RWPE1 (cell line): ENCODE measurements around the gene OBP2B.
"Not testable (repeated sequence)": the region's sequence is repeated elsewhere in the genome, so short reads cannot be mapped to it uniquely, and the experiment has no call there.

Experiments
- CTCF ChIA-PET: fragments of 350-600 bp; sonication (Branson Sonifier 250); formaldehyde crosslinking; extraction: SDS; loops from one replicate; lab custom pipeline; 2021; lab: Yijun Ruan, JAX
- POLR2A ChIA-PET: fragments of 400-600 bp; formaldehyde crosslinking; extraction: SDS; loops from one replicate; lab custom pipeline; 2020; ENCODE audit warnings: antibody characterized with exemption; ENCODE audit not compliant: low non-redundant PET; lab: Yijun Ruan, JAX
- DNase-seq: peaks from one replicate; pipeline ENCODE4 v3.0.0; 2012; ENCODE audit warnings: low spot score
- H3K27ac ChIP-seq: fragments of 450-650 bp; 2 replicates; pipeline ENCODE4 v1.5.1; 2017
- CTCF ChIP-seq: fragments of 450-650 bp; conservative IDR thresholded peaks from 2 replicates; pipeline ENCODE4 v1.5.1; 2017; ENCODE audit warnings: low read depth, mild to moderate bottlenecking

Gene OBP2B

GRCh38 chr9:133205996-133206931, 2.8 kb downstream of the OBP2B start:
- no peak for DNase-seq
- POLR2A ChIA-PET = no interaction called here
- no peak overlapping the region for H3K27ac ChIP-seq
- no peak for TF ChIP-seq CTCF
- CTCF ChIA-PET = no interaction called here

GRCh38 chr9:133205481-133205887, 3.6 kb downstream of the OBP2B start:
- DNase-seq, POLR2A ChIA-PET, H3K27ac ChIP-seq, CTCF ChIA-PET: not testable (repeated sequence)

- no peak overlapping the region for H3K27ac ChIP-seq
- POLR2A ChIA-PET = no interaction called here
- DNase-seq = no peak
- TF ChIP-seq CTCF = no peak
- CTCF ChIA-PET = no interaction called here
Measured at GRCh38 chr9:133204993-133205336, 4.1 kb downstream of the OBP2B start.

DNA sequence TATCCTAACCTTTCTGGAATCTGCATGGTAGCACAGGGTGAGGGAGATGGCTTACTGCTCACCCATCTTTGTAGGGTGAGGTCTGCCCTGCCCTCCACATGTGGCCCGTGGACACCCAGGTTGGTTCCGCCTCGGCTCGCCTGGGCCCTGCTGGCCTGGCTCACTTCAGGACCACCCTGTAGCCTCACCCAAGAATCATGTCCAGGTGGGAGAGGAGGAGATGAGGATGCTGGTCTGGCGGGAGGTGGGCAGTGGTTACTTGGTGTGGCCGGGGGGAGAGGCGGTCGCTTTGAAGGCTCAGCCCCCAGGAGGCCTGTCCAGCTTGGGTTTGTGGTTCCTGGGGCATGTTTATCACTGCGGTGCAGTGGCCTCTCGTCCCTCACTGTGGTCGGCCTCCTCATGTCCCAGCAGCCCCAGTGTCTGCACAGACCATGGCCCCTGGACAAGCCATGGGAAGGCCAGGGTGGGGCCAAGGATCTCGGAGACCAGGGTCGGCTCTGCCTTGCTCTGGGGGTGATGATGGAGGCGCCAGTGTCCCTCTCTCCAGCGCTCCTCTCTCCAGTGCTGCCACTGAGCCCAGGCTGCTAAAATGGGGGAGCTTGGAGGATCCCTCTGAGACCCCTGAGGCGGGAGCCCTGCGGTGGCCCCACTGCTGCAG, 4.6 kb downstream of the OBP2B start:
- ChIA-PET POLR2A (no interaction called here), CTCF (no interaction called here)
- DNase-seq = no peak
- no peak overlapping the region for H3K27ac ChIP-seq
- no peak for TF ChIP-seq CTCF

GRCh38 chr9:133203506-133204075, 5.5 kb downstream of the OBP2B start:
- no peak overlapping the region for H3K27ac ChIP-seq
- TF ChIP-seq CTCF = no peak
- DNase-seq = no peak
- ChIA-PET POLR2A (no interaction called here), CTCF (no interaction called here)

GRCh38 chr9:133202688-133203453, 6.2 kb downstream of the OBP2B start:
- ChIA-PET CTCF (interaction anchor here (0.6 kb wide), 1 partner anchor 52 kb away, joined by 4 read pairs; no protein-coding TSS in a partner anchor), POLR2A (no interaction called here)
- H3K27ac ChIP-seq = no peak overlapping the region
- DNase-seq = no peak
- no peak for TF ChIP-seq CTCF
